SHP77 (cell line): Measurements from ENCODE around the gene OSBPL1A.
A peak's percentile ranks its signal among the peaks of the same experiment; 100 is the strongest.

ENCODE experiments used
- DNase-seq, 2 experiments: peaks; one replicate each; lab custom pipeline; 2025; lab: John Stamatoyannopoulos, UW

The OSBPL1A gene

DNA sequence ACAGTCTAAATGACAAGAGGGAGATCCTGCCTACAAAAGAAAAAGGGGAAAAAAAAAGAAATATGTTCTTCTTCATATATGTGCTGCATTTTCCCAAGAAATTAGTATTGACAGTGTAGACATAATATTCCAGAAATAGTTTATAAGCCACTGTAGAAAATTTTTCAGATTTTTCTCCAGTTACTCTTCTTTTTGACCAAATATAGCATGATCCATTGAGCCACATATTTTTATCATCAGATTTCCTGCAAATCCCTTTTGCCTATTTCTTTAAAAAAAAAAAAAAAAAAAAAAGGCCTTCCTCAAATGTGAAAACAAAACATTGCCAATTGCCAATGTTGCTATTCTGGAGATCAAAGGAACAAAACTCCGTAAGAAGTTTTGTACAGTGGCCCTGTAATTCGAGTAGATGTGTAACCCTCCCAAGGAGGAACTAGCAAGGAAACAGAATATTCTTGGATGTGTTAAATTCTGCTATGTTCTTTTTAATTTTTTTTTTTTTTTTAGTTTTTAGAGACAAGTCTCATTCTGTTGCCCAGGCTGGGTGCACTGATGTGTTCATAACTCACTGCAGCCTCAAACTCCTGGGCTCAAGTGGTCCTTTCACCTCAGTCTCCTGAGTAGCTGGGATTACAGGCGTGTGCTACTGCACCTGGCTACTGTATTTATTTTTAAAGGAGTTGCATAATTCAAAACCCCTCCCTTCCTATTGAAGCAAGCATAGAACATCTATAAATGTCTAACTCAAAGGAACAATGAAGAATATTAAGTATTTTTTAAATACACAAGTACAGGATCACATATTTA lies 271.3 kb downstream of the OSBPL1A start:
- no peak for DNase-seq

- DNase-seq, result no peak
Measured at GRCh38 chr18:24121625-24122024, 276.0 kb downstream of the OSBPL1A start.

DNA sequence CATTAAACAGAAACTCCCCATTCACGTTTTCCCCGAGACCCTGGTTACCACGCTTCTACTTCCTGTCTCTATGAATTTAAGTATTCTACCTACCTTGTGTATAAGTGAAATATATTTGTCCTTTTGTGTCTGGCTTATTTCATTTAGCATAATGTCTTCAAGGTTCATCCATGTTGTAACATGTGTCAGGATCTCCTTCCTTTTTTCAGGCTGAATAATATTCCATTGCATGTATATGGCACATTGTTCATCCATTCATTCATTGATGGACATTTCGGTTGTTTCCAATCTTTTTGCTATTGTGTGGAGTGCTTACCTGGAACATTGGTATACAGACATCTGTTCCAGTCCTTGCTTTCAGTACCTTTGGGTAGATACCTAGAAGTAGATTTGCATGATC lies 276.9 kb downstream of the OSBPL1A start:
- DNase-seq, result no peak

DNA sequence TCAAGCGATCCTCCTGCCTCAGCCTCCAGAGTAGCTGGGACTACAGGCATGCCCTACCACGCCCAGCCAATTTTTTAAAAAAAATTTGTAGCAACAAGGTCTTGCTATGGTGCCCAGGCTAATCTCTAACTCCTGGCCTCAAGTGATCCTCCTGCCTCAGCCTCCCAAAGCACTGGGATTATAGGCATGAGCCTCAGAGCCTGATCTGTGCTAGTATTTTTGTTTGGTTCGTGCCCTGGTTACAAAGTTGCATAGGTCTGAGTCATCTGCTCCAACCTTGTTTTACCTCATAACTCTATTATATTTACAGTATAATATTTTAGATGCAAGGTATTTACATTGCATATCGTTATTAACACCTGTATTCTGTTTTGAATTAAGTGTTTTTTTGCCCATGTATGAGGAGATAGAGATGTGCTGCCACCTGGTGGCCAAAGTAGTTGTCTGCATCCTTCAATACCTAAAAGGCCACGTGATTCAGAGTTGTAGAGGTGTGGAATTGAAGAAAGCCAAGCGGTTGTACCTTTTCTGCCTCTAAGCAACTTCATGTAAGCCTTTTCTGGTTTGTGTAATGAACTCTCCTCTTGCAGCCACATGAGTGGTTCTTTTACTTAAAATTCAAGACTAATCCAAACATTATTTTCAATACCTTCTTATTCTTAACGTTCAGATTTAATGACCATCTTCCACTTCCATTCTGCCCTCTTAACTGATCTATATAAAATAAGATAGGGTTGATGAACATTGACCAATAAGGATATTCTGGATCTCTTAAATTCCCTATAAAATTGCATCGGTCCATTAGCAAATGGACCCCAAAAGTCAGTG lies 278.7 kb downstream of the OSBPL1A start:
- DNase-seq, result peak; percentile 65 to 69

GRCh38 chr18:24115628-24116027 lies 282.0 kb downstream of the OSBPL1A start:
- no peak for DNase-seq

DNA sequence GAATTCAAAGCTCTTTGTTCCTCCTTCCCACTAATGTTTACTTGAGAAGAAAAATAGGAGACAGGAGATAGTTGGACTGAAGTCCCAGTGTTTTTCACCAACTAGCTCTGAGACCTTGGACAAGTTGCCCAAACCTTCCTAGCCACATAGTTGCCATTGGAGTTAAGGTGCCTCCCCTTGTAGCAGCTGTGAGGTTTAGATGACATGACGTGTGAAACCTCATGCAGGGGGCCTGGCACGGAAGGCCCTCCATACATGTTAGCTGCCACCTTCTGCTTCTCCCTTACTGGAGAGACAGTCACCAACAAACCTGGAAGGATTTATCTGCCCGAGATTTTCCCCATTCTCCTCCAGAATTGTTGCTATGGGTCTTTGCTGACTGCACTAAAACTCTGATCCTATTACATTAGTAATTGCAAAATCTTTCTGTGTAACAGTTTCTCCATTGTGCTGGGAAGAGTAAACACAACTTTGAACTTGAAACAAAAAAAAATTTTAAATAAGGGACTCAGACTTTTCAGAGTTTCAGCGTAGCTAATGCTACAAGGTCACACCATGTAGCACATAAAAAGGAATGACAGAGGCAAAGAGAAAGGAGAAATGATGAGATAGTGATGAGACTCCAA lies 282.6 kb downstream of the OSBPL1A start:
- no peak for DNase-seq

GRCh38 chr18:24112874-24113615 lies 284.6 kb downstream of the OSBPL1A start:
- peak; percentile 32 to 64 for DNase-seq

GRCh38 chr18:24112464-24112863 lies 285.2 kb downstream of the OSBPL1A start:
- DNase-seq, result no peak
